Measurements from ENCODE around the gene PITPNM2. TPM values are rescaled to one million over a fixed set of nuclear protein-coding genes. Genes with fewer than 3 reads are reported as not detected.
"Not testable (repeated sequence)": the region's sequence is repeated elsewhere in the genome, so short reads cannot be mapped to it uniquely, and the experiment has no call there.

The PITPNM2 gene
- total RNA-seq, 1 donor from 2014 or later: 30.2 TPM

GRCh38 chr12:123121670-123122069 lies 29.2 kb downstream of the PITPNM2 start:
- DNase-seq (ENCODE audit: extremely low read depth, low read depth, low spot score): no peak

- no peak for DNase-seq (ENCODE audit: extremely low read depth, low read depth, low spot score)
Observed at GRCh38 chr12:123120452-123121166, 30.3 kb downstream of the PITPNM2 start.

- no peak for DNase-seq (ENCODE audit: extremely low read depth, low read depth, low spot score)
Observed at GRCh38 chr12:123119808-123120207, 31.1 kb downstream of the PITPNM2 start.

- DNase-seq (ENCODE audit: extremely low read depth, low read depth, low spot score): no peak
Observed at GRCh38 chr12:123118497-123118896, 32.4 kb downstream of the PITPNM2 start.

- DNase-seq (ENCODE audit: extremely low read depth, low read depth, low spot score): no peak
Observed at GRCh38 chr12:123115409-123116121, 35.3 kb downstream of the PITPNM2 start.

- DNase-seq (ENCODE audit: extremely low read depth, low read depth, low spot score): no peak
Observed at GRCh38 chr12:123114304-123115083, 36.4 kb downstream of the PITPNM2 start.

GRCh38 chr12:123113026-123113425 lies 37.9 kb downstream of the PITPNM2 start:
- DNase-seq (ENCODE audit: extremely low read depth, low read depth, low spot score): no peak

GRCh38 chr12:123111498-123112165 lies 39.3 kb downstream of the PITPNM2 start:
- no peak for DNase-seq (ENCODE audit: extremely low read depth, low read depth, low spot score)

- DNase-seq (ENCODE audit: extremely low read depth, low read depth, low spot score): no peak
Observed at GRCh38 chr12:123109319-123109772, 41.5 kb downstream of the PITPNM2 start.

- no peak for DNase-seq (ENCODE audit: extremely low read depth, low read depth, low spot score)
Observed at GRCh38 chr12:123108682-123109066, 42.2 kb downstream of the PITPNM2 start.

- DNase-seq (ENCODE audit: extremely low read depth, low read depth, low spot score): no peak
Observed at GRCh38 chr12:123107926-123108681, 42.8 kb downstream of the PITPNM2 start.

- DNase-seq (ENCODE audit: extremely low read depth, low read depth, low spot score): no peak
Observed at GRCh38 chr12:123106640-123107359, 44.1 kb downstream of the PITPNM2 start.

- DNase-seq (ENCODE audit: extremely low read depth, low read depth, low spot score): peak; percentile 48
Observed at GRCh38 chr12:123105211-123105826, 45.6 kb downstream of the PITPNM2 start.

GRCh38 chr12:123104809-123105208 lies 46.1 kb downstream of the PITPNM2 start:
- DNase-seq (ENCODE audit: extremely low read depth, low read depth, low spot score): no peak

- not testable (repeated sequence) for DNase-seq (ENCODE audit: extremely low read depth, low read depth, low spot score)
Observed at GRCh38 chr12:123104094-123104493, 46.8 kb downstream of the PITPNM2 start.

- no peak for DNase-seq (ENCODE audit: extremely low read depth, low read depth, low spot score)
Observed at GRCh38 chr12:123102781-123103503, 47.9 kb downstream of the PITPNM2 start.

GRCh38 chr12:123102366-123102765 lies 48.5 kb downstream of the PITPNM2 start:
- DNase-seq (ENCODE audit: extremely low read depth, low read depth, low spot score): no peak

GRCh38 chr12:123101526-123101925 lies 49.4 kb downstream of the PITPNM2 start:
- DNase-seq (ENCODE audit: extremely low read depth, low read depth, low spot score): no peak

Data from glomerular endothelial cell (primary cell).